H1 (cell line): ENCODE measurements around the gene ANKS1A. TPM values are rescaled to one million over a fixed set of nuclear protein-coding genes. Genes with fewer than 3 reads are reported as not detected.

Source experiments
- CTCF ChIA-PET: fragments of 300-600 bp; sonication (Branson Sonifier 250); formaldehyde crosslinking; loops from one replicate; lab custom pipeline; 2021; ENCODE audit not compliant: partially characterized antibody; lab: Charles Lee
- POLR2A ChIA-PET: fragments of 300-600 bp; sonication (Branson Sonifier 250); formaldehyde crosslinking; loops from one replicate; lab custom pipeline; 2021; ENCODE audit warnings: inconsistent platforms; ENCODE audit not compliant: partially characterized antibody; lab: Charles Lee
- DNase-seq, 2 experiments: peaks; one replicate each; pipeline versions ENCODE4 v3.0.0 to v3.0.0-alpha.2; 2010 to 2022; ENCODE audit warnings: low spot score in 2 of 2, low read depth in 1 of 2, mixed read lengths in 1 of 2
- FAIRE-seq: peaks from 2 replicates; lab custom pipeline; 2011; peaks lifted over from hg19 to GRCh38; lab: Jason Lieb, UNC
- H2AFZ ChIP-seq: 2 replicates; pipeline ENCODE4 v1.8.1; 2012; ENCODE audit warnings: low read length, inconsistent platforms
- H2AK5ac ChIP-seq: 2 replicates; pipeline ENCODE4 v1.6.1; 2013; ENCODE audit warnings: low read depth, low read length
- H2BK120ac ChIP-seq: replicated peaks from 2 replicates; pipeline ENCODE3; 2013; ENCODE audit warnings: low read depth, low read length, inconsistent platforms
- H2BK12ac ChIP-seq: 2 replicates; pipeline ENCODE4 v1.6.1; 2013; ENCODE audit warnings: low read depth, low read length
- H2BK15ac ChIP-seq: 2 replicates; pipeline ENCODE4 v1.6.1; 2013; ENCODE audit warnings: low read length
- H2BK20ac ChIP-seq: 2 replicates; pipeline ENCODE4 v1.6.1; 2013; ENCODE audit warnings: low read length
- H2BK5ac ChIP-seq: 2 replicates; pipeline ENCODE4 v1.6.1; 2013; ENCODE audit warnings: low read depth, low read length
- H3K14ac ChIP-seq: 2 replicates; pipeline ENCODE4 v1.6.1; 2013; ENCODE audit warnings: inconsistent platforms; ENCODE audit not compliant: insufficient read length
- H3K18ac ChIP-seq: 2 replicates; pipeline ENCODE4 v1.6.1; 2013; ENCODE audit warnings: low read length; ENCODE audit errors: extremely low read depth
- H3K23ac ChIP-seq: 2 replicates; pipeline ENCODE4 v1.6.1; 2013; ENCODE audit warnings: inconsistent platforms; ENCODE audit not compliant: insufficient read length
- H3K23me2 ChIP-seq: 2 replicates; pipeline ENCODE4 v1.6.1; 2013; ENCODE audit warnings: low read depth, low read length
- H3K27ac ChIP-seq: 2 replicates; pipeline ENCODE4 v1.6.1; 2011; ENCODE audit warnings: low read depth, low read length, inconsistent platforms
- H3K27me3 ChIP-seq, 4 experiments: replicated peaks in 1 of 4; 1 replicate in 1 of 4; 2 replicates in 3 of 4; pipeline versions ENCODE4 v1.6.1 to v1.8.1; 2011 to 2013; ENCODE audit warnings: low read length in 3 of 4, mild to moderate bottlenecking in 3 of 4, inconsistent platforms in 2 of 4, mixed read lengths in 2 of 4, moderate library complexity in 1 of 4; ENCODE audit not compliant: control insufficient read depth in 3 of 4, insufficient read depth in 3 of 4; ENCODE audit errors: extremely low read depth in 1 of 4
- H3K36me3 ChIP-seq, 4 experiments: 2 replicates each; pipeline versions ENCODE4 v1.6.1 to v1.8.1; 2011 to 2013; ENCODE audit warnings: mild to moderate bottlenecking in 4 of 4, low read length in 3 of 4, moderate library complexity in 2 of 4, control low read depth in 1 of 4, inconsistent platforms in 1 of 4; ENCODE audit not compliant: insufficient read depth in 4 of 4, control insufficient read depth in 2 of 4
- H3K4ac ChIP-seq: replicated peaks from 2 replicates; pipeline ENCODE3; 2013; ENCODE audit warnings: low read length, low read depth, mixed read lengths, inconsistent platforms; ENCODE audit not compliant: insufficient read length
- H3K4me1 ChIP-seq, 4 experiments: replicated peaks in 1 of 4; 1 replicate in 1 of 4; 2 replicates in 3 of 4; pipeline versions ENCODE4 v1.6.1 to v1.8.1; 2011 to 2013; ENCODE audit warnings: low read length in 3 of 4, inconsistent platforms in 2 of 4, mixed read lengths in 1 of 4; ENCODE audit not compliant: insufficient read depth in 4 of 4, control insufficient read depth in 3 of 4
- H3K4me2 ChIP-seq, 2 experiments: 2 replicates each; pipeline versions ENCODE4 v1.6.1 to v1.8.1; 2011 to 2013; ENCODE audit warnings: low read depth in 2 of 2, low read length in 2 of 2, control low read depth in 1 of 2, inconsistent platforms in 1 of 2, mild to moderate bottlenecking in 1 of 2; ENCODE audit not compliant: insufficient read depth in 1 of 2
- H3K4me3 ChIP-seq, 4 experiments: fragments of 200-600, 300-600 bp in 1 of 4; sonication (generic), shearing (Covaris generic), sonication (Bioruptor Twin) in 1 of 4; 2 replicates each; pipeline versions ENCODE4 v1.5.1 to v1.8.1; 2011 to 2016; ENCODE audit warnings: low read length in 4 of 4, low read depth in 3 of 4, control low read depth in 2 of 4, inconsistent platforms in 2 of 4, mild to moderate bottlenecking in 2 of 4, mixed read lengths in 1 of 4, moderate library complexity in 1 of 4; ENCODE audit not compliant: insufficient read depth in 2 of 4; ENCODE audit errors: extremely low read depth in 1 of 4
- H3K56ac ChIP-seq: replicated peaks from 2 replicates; pipeline ENCODE3; 2013; ENCODE audit warnings: low read depth, mild to moderate bottlenecking, mixed read lengths, low read length, inconsistent platforms; ENCODE audit not compliant: insufficient read length
- H3K79me1 ChIP-seq: 2 replicates; pipeline ENCODE4 v1.6.1; 2013; ENCODE audit warnings: low read depth, low read length, control low read depth
- H3K79me2 ChIP-seq, 2 experiments: 2 replicates each; pipeline versions ENCODE4 v1.6.1 to v1.8.1; 2012 to 2013; ENCODE audit warnings: low read length in 2 of 2, mild to moderate bottlenecking in 2 of 2, inconsistent platforms in 1 of 2; ENCODE audit not compliant: insufficient read depth in 2 of 2, control insufficient read depth in 1 of 2
- H3K9ac ChIP-seq, 4 experiments: replicated peaks in 1 of 4; 1 replicate in 1 of 4; 2 replicates in 3 of 4; pipeline versions ENCODE4 v1.6.1 to v1.8.1; 2011 to 2013; ENCODE audit warnings: low read depth in 3 of 4, low read length in 3 of 4, control low read depth in 2 of 4, mild to moderate bottlenecking in 2 of 4, moderate library complexity in 2 of 4, inconsistent platforms in 1 of 4; ENCODE audit errors: extremely low read depth in 1 of 4
- H3K9me3 ChIP-seq, 2 experiments: 2 replicates each; pipeline versions ENCODE4 v1.6.1 to v1.8.1; 2012 to 2013; ENCODE audit warnings: mild to moderate bottlenecking in 2 of 2, moderate library complexity in 2 of 2, control low read depth in 1 of 2, inconsistent platforms in 1 of 2, low read depth in 1 of 2, low read length in 1 of 2, mixed read lengths in 1 of 2; ENCODE audit not compliant: insufficient read depth in 2 of 2
- H4K20me1 ChIP-seq, 2 experiments: replicated peaks in 1 of 2; 2 replicates each; pipeline versions ENCODE3 to v1.8.1; 2011 to 2013; ENCODE audit warnings: inconsistent platforms in 2 of 2, low read length in 2 of 2, mild to moderate bottlenecking in 1 of 2; ENCODE audit not compliant: insufficient read depth in 2 of 2, control insufficient read depth in 1 of 2
- H4K5ac ChIP-seq: 2 replicates; pipeline ENCODE4 v1.6.1; 2013; ENCODE audit warnings: low read length, low read depth, mixed read lengths, inconsistent platforms; ENCODE audit not compliant: insufficient read length
- H4K8ac ChIP-seq: 2 replicates; pipeline ENCODE4 v1.8.0; 2013; ENCODE audit warnings: mild to moderate bottlenecking, moderate library complexity, low read length, inconsistent platforms; ENCODE audit not compliant: insufficient read depth; ENCODE audit errors: extremely low read depth
- H4K91ac ChIP-seq: replicated peaks from 2 replicates; pipeline ENCODE3; 2013; ENCODE audit warnings: low read length, mixed read lengths, inconsistent platforms; ENCODE audit not compliant: insufficient read length
- ASH2L ChIP-seq: fragments of 200-600, 300-600 bp; sonication (generic); IDR thresholded peaks from one replicate; pipeline ENCODE4 v1.7.1; 2017; ENCODE audit warnings: low read length
- ATF3 ChIP-seq: IDR thresholded peaks from 2 replicates; pipeline ENCODE4 v1.6.1; 2011; ENCODE audit warnings: low read depth, mild to moderate bottlenecking, low read length; ENCODE audit not compliant: insufficient read depth
- BACH1 ChIP-seq: IDR thresholded peaks from 2 replicates; pipeline ENCODE4 v1.6.1; 2012; ENCODE audit warnings: low read length, improper control_type of control experiment
- CHD1 ChIP-seq: IDR thresholded peaks from 2 replicates; pipeline ENCODE4 v1.6.1; 2012; ENCODE audit warnings: low read depth, low read length, improper control_type of control experiment
- CHD2 ChIP-seq: IDR thresholded peaks from 2 replicates; pipeline ENCODE4 v1.6.1; 2012; ENCODE audit warnings: low read length, improper control_type of control experiment
- NRF1 ChIP-seq: IDR thresholded peaks from 2 replicates; pipeline ENCODE4 v1.6.1; 2011; ENCODE audit warnings: mild to moderate bottlenecking, low read depth, low read length, improper control_type of control experiment
- RFX5 ChIP-seq: IDR thresholded peaks from 2 replicates; pipeline ENCODE4 v1.6.1; 2011; ENCODE audit warnings: low read depth, low read length, improper control_type of control experiment, borderline replicate concordance
- SAP30 ChIP-seq: fragments of 300-600 bp; sonication (generic); IDR thresholded peaks from 2 replicates; pipeline ENCODE4 v1.7.1; 2012; ENCODE audit warnings: low read length, moderate library complexity, mild to moderate bottlenecking, inconsistent platforms; ENCODE audit not compliant: insufficient read depth, insufficient replicate concordance
- SIRT6 ChIP-seq: IDR thresholded peaks from one replicate; pipeline ENCODE4 v1.7.1; 2012; ENCODE audit warnings: low read length, inconsistent platforms
- SIX5 ChIP-seq: IDR thresholded peaks from 2 replicates; pipeline ENCODE4 v1.6.1; 2011; ENCODE audit warnings: mild to moderate bottlenecking, low read depth, low read length
- SRF ChIP-seq: IDR thresholded peaks from 2 replicates; pipeline ENCODE4 v1.6.1; 2011; ENCODE audit warnings: mild to moderate bottlenecking, low read depth, low read length, moderate library complexity
- SUZ12 ChIP-seq: fragments of 200-600 bp; sonication (generic); IDR thresholded peaks from 2 replicates; pipeline ENCODE4 v1.6.1; 2012; ENCODE audit warnings: mild to moderate bottlenecking, inconsistent platforms, low read length, moderate library complexity, mixed read lengths
- TAF1 ChIP-seq: IDR thresholded peaks from 2 replicates; pipeline ENCODE4 v1.6.1; 2011; ENCODE audit warnings: mild to moderate bottlenecking, low read depth, low read length
- WGBS, 2 experiments: shearing (Covaris generic) in 1 of 2; methylation state at CpG; one replicate each; pipeline versions ENCODE4 v1.1.6 to v1.1.7; 2013 to 2015; ENCODE audit warnings: low lambda C conversion rate in 2 of 2, mixed read lengths in 2 of 2, inconsistent platforms in 1 of 2, low coverage in 1 of 2, missing lambda C conversion rate in 1 of 2; ENCODE audit not compliant: insufficient replicate concordance in 2 of 2, insufficient coverage in 1 of 2, insufficient read length in 1 of 2; ENCODE audit errors: extremely low coverage in 1 of 2, missing lambda C conversion rate in 1 of 2; 5-methylcytosine and 5-hydroxymethylcytosine counted together
- polyA plus RNA-seq, 7 experiments: library from polyadenylated mRNA; depleted of rRNA in 3 of 7; stranded (reverse) in 5 of 7; unstranded in 2 of 7; fragments of >200 nt in 5 of 7; fragments of 200-250 nt in 2 of 7; gene quantifications; 1 replicate in 5 of 7; 2 replicates in 1 of 7; 4 replicates in 1 of 7; pipeline versions ENCODE4 v1.2.1 to v1.2.3, GENCODE V29; 2011 to 2013; ENCODE audit warnings: missing spikeins in 2 of 7, mixed read lengths in 2 of 7
- total RNA-seq: library from RNA; stranded (reverse); fragmentation: NEBNext Ultra II Directional; extraction: Animal tissue kit (Norgen Biotek cat#: 25700); gene quantifications from 2 replicates; pipeline ENCODE4 v1.2.1, GENCODE V29; 2021

The ANKS1A gene
- total and polyA plus RNA-seq, 2 of the 8 experiments (the other 6 are each of a cell fraction or from before 2014, with no cell fraction given), result 9.8 to 30.9 TPM

GRCh38 chr6:35035481-35036030 is 146.5 kb downstream of the ANKS1A start:
- H4K91ac ChIP-seq, result no peak overlapping the region
- no peaks in the 10 kb centered on the region; a peak in 2 of 7 replicates for H3K27me3 ChIP-seq
- no peak overlapping the region for H2BK120ac ChIP-seq
- DNase-seq, result no peak
- peak overlapping the region; percentile 68; the same call in 1 of the 2 replicates for H2BK15ac ChIP-seq
- H2BK5ac ChIP-seq, result no peak overlapping the region; the same call in 1 of the 2 replicates
- CTCF ChIA-PET, result interaction anchor here (1.0 to 2.2 kb wide), 4 partner anchors 9 to 44 kb away, joined by 3 to 6 read pairs (median 4); no protein-coding TSS in a partner anchor
- no peak overlapping the region for H3K14ac ChIP-seq
- no peak overlapping the region for H2AFZ ChIP-seq
- 0 out of 2 replicates have a peak overlapping the region, but pooled peaks have one; percentile 6 for H2BK12ac ChIP-seq
- no peak overlapping the region for H3K9ac ChIP-seq
- no peak overlapping the region for H3K4me3 ChIP-seq
- no peak overlapping the region for H3K56ac ChIP-seq
- H3K79me1 ChIP-seq, result no peaks in the 10 kb centered on the region
- peak overlapping the region; percentile 19; the same call in 1 of the 2 replicates for H3K18ac ChIP-seq
- H4K8ac ChIP-seq, result no peak overlapping the region
- no peak overlapping the region for H3K23ac ChIP-seq
- no peak for FAIRE-seq
- H4K5ac ChIP-seq, result no peak overlapping the region
- no peak overlapping the region for H2BK20ac ChIP-seq
- no peaks in the 10 kb centered on the region for H3K36me3 ChIP-seq
- no peaks in the 10 kb centered on the region; a peak in 1 of 4 replicates for H3K79me2 ChIP-seq
- no peaks in the 10 kb centered on the region for H3K9me3 ChIP-seq
- peak overlapping the region; percentile 16; the same call in 1 of the 2 replicates for H2AK5ac ChIP-seq
- H3K4me1 ChIP-seq, result peaks cover 19 to 36% (median 31%) of the 10 kb centered on the region in 4 experiments
- no peak overlapping the region for H3K4me2 ChIP-seq
- POLR2A ChIA-PET, result interaction anchor here (3.2 to 3.9 kb wide), 2 partner anchors 9 to 13 kb away, joined by 13 to 18 read pairs; no protein-coding TSS in a partner anchor
- 79% methylated on average over 5 of the region's 5 CpGs; no CpG with 5 or more reads in 1 of the 2 experiments for WGBS, 2 experiments
- no peak overlapping the region for H3K4ac ChIP-seq
- no peak overlapping the region for H3K27ac ChIP-seq
- no peaks in the 10 kb centered on the region for H3K23me2 ChIP-seq
- no peaks in the 10 kb centered on the region for H4K20me1 ChIP-seq
- TF ChIP-seq NRF1 (no peak), SUZ12 (no peak), ASH2L (no peak), SAP30 (no peak), RFX5 (no peak), ATF3 (no peak), CHD1 (no peak), SIRT6 (no peak), CHD2 (no peak), SRF (no peak), SIX5 (no peak), BACH1 (no peak), TAF1 (no peak)
